IMR-90 (cell line): ENCODE measurements around the gene CADM2.

ENCODE experiments used
- CTCF ChIP-seq: conservative IDR thresholded peaks from 2 replicates; pipeline ENCODE4 v1.5.1; 2012; ENCODE audit warnings: mild to moderate bottlenecking, low read depth, low read length, improper control_type of control experiment
- ELK1 ChIP-seq: fragments of 150-350 bp; IDR thresholded peaks from 2 replicates; pipeline ENCODE4 v1.6.1; 2016; ENCODE audit warnings: low read depth, mild to moderate bottlenecking, low read length, moderate library complexity, borderline replicate concordance
- NFE2L2 ChIP-seq: fragments of 150-350 bp; IDR thresholded peaks from 2 replicates; pipeline ENCODE4 v1.6.1; 2016; ENCODE audit warnings: low read depth, mild to moderate bottlenecking, low read length
- POLR2A ChIP-seq: IDR thresholded peaks from 2 replicates; pipeline ENCODE4 v1.6.1; 2012; ENCODE audit warnings: mild to moderate bottlenecking, low read depth, low read length
- RAD21 ChIP-seq: IDR thresholded peaks from 2 replicates; pipeline ENCODE4 v1.6.1; 2012; ENCODE audit warnings: low read length, improper control_type of control experiment
- RCOR1 ChIP-seq: IDR thresholded peaks from 2 replicates; pipeline ENCODE4 v1.6.1; 2012; ENCODE audit warnings: mild to moderate bottlenecking, low read length, improper control_type of control experiment; ENCODE audit not compliant: insufficient replicate concordance
- RFX5 ChIP-seq: IDR thresholded peaks from 2 replicates; pipeline ENCODE4 v1.8.0; 2012; ENCODE audit warnings: low read depth, mild to moderate bottlenecking, low read length, moderate library complexity
- SMC3 ChIP-seq: fragments of 150-350 bp; IDR thresholded peaks from 2 replicates; pipeline ENCODE4 v1.6.1; 2016; ENCODE audit warnings: low read depth, mild to moderate bottlenecking, antibody characterized with exemption, low read length, moderate library complexity

DNA sequence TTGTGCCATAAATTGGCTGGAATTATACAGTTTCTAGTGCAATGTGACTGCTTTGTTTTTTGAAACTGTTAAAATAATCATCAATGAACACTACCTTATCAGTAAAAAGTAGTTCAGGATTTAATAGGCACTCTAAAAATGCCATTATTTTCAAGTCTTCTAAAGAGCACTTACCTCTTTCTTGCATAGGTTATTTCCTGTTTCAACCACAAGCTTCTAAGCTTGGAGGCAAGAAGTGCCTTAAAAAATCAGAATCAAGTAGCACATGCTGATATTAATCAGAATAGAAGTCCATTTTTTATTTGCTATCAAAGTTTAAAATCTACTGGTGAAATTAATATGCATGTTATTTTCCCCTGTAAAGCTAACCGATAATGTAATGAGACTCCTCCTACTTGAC, 991.6 kb downstream of the CADM2 start:
- no peak for TF ChIP-seq CTCF
- no peak for TF ChIP-seq RAD21
- no peak for TF ChIP-seq POLR2A
- no peak for TF ChIP-seq NFE2L2
- no peak for TF ChIP-seq RFX5
- TF ChIP-seq RCOR1 = no peak
- TF ChIP-seq ELK1 = no peak
- no peak for TF ChIP-seq SMC3
